GM20000 (cell line): Measurements from ENCODE around the gene LYSMD1.
A peak's percentile ranks its signal among the peaks of the same experiment; 100 is the strongest.
"Not testable (repeated sequence)": the region's sequence is repeated elsewhere in the genome, so short reads cannot be mapped to it uniquely, and the experiment has no call there.

Source experiments
- DNase-seq: peaks from one replicate; pipeline ENCODE4 v3.0.0; 2012; ENCODE audit warnings: low spot score
- TF ChIP-seq, protein P1 (sequence below): IDR thresholded peaks from 2 replicates; pipeline ENCODE4 v1.5.1; 2012; ENCODE audit warnings: mild to moderate bottlenecking, control low read depth; ENCODE audit errors: extremely low read depth, missing control alignments

Gene LYSMD1

DNA sequence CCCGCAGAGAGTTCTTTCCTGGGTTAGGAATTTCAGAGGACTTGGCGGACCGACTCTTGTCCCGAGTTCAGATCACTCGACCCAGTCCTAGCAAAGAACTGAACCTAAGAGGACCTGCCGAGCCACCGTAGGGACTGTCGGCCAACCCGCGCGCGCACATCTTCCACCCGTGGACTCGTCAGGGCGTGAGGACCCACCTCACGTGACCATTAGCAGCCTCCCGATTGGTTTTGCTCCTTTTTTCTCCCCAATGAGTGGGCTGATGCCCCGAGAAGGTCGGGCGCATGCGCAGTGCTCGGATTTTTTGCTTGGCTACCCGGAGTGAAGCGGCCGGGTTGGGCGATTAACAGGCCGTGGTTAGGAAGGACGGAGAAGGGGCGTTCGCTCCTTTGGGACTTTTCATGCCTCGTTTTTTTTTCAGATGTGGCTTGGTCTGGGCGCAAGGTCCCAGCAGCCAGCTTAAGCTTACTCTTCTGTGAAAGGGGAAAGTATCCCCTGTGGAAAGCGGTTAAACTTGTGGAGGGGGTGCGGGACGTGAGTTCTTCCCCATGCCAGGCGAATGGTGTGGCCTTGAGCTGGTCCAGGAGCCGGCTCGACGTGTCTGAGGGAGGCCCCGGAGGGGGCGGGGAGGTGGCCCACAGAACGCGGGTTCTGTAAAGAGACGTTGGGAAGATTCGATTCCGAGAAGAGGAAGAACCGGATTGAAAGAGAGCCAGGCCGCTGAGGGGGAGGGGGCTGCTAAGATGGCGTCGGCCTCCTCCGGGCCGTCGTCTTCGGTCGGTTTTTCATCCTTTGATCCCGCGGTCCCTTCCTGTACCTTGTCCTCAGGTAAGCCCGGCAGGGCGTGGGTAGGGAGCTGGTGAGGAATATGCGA lies 32.8 kb upstream of the LYSMD1 start, which contains the start of gene PIP5K1A:
TSS of gene PIP5K1A (plus strand) at position 299 of the 874 bp plus-strand sequence. CDS start at position 744, 445 bp downstream.
- TF ChIP-seq, protein P1, sequence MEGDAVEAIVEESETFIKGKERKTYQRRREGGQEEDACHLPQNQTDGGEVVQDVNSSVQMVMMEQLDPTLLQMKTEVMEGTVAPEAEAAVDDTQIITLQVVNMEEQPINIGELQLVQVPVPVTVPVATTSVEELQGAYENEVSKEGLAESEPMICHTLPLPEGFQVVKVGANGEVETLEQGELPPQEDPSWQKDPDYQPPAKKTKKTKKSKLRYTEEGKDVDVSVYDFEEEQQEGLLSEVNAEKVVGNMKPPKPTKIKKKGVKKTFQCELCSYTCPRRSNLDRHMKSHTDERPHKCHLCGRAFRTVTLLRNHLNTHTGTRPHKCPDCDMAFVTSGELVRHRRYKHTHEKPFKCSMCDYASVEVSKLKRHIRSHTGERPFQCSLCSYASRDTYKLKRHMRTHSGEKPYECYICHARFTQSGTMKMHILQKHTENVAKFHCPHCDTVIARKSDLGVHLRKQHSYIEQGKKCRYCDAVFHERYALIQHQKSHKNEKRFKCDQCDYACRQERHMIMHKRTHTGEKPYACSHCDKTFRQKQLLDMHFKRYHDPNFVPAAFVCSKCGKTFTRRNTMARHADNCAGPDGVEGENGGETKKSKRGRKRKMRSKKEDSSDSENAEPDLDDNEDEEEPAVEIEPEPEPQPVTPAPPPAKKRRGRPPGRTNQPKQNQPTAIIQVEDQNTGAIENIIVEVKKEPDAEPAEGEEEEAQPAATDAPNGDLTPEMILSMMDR = no peak

DNA sequence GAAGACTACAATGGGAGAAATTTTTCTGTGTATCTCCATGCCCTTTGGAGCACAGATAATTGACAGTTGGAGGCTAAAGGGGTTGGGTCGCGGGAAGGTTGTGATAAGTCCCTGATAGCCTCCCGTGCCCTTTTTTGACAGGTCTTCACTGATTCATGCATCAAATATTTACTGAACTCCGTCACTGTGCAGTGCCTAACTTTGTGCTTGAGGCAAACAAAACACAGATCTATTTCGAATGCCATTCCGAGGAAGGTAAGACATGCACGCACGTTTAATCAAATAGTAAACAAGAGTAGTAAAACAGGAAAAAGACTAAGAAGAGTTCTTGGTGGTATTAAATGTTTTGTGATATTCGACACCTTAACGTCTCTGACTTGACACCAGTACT lies 32.2 kb upstream of the LYSMD1 start:
- DNase-seq = no peak
- TF ChIP-seq, protein P1 = no peak

More for the DNA sequence above, 32.8 kb upstream of the LYSMD1 start, which contains the start of gene PIP5K1A:
- peak; percentile 96 for DNase-seq

DNA sequence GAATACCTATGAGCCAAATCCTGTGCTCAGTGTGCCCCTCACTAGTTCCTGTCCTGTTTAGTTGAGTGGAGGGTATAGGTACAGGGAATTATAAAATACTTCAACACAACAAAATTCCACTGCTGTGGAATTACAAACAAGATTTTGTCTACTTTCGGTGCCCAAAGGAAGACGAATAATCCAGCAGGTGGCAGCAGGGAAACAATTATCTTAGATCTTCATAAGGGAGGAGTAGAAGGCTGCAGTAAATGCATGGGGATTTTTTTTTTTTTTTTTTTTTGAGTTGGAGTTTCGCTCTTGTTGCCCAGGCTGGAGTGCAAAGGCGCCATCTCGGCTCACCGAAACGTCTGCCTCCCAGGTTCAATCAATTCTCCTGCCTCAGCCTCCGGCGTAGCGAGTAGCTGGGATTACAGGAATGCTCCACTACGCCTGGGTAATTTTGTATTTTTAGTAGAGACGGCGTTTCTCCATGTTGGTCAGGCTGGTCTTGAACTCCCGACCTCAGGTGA lies 30.6 kb upstream of the LYSMD1 start:
- TF ChIP-seq, protein P1 = no peak
- peak; percentile 49 for DNase-seq

DNA sequence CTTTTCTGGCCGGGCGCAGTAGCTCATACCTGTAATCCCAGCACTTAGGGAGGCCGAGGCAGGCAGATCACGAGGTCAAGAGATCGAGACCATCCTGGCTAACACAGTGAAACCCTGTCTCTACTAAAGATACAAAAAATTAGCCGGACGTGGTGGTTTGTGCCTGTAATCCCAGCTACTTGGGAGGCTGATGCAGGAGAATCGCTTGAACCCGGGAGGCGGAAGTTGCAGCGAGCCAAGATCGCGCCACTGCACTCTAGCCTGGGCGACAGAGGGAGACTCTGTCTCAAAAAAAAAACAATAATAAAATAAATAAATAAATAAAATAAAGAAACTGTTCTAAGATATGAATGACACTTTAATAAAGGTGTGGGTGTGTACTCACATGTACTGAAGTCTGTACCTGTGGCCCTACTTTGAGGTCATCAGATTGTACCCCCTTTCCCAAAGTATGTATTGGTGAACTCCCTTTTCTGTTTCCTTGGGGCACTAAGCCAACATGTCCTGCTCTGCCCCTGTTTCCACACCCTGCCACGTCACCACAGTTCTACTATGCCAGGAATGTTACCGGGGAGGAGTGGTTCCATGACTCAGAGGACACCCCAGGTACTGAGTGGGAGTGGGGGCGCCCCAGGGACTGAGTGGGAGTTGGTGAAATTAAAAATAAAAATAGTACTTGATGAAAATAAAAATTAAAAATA lies 29.3 kb upstream of the LYSMD1 start:
- DNase-seq = not testable (repeated sequence)

DNA sequence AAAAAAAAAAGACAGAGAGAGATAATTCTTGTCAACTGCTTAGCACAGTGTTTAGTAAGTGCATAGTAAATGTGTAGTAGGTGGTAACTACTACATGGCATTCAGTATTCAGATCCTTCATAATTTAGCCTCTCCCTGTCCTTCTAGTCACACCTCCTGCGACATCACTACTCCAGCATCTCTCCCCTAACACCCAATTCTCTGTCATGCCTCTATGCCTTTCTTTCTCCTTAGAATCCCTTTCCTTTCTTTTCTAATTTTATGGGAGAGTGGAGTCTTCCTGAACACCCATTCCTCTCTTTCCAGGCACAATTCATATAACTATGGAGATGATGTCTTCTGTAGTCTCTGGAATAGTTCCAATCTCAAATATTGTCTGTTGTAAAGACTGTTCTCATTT lies 28.2 kb upstream of the LYSMD1 start:
- TF ChIP-seq, protein P1 = no peak
- no peak for DNase-seq

DNA sequence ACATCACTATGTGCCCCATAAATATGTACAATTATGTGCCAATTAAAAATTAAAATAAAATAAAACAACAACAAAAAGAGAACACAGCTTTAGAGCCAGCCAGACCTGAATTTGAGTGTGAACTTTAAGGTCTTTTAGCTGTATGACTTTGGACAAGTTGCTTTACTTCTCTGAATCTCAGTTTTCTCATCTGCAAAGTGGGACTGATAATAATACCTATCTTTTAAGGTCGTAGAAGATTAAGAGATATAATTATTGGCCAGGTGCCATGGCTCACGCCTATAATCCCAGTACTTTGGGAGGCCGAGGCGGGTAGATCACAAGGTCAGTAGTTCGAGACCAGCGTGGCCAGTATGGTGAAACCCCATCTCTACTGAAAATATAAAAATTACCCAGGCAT lies 27.6 kb upstream of the LYSMD1 start:
- DNase-seq = no peak
- TF ChIP-seq, protein P1 = no peak

DNA sequence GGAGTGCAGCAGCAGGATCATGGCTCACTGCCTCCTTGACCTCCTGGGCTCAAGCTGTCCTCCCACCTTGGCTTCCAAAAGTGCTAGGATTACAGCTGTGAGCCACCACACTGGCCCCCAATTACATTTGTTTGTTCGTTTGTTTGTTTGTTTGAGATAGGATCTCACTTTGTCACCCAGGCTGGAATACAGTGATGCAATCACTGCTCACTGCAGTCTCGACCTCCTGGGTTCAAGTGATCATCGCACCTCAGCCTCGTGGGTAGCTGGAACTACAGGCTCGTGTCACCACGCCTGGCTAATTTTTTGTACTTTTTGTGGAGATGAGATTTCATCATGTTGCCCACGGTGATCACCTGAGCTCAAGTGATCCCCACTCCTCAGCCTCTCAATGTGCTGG lies 26.3 kb upstream of the LYSMD1 start:
- TF ChIP-seq, protein P1 = no peak
- no peak for DNase-seq
